ENCODE measurements around the gene SGTA. TPM values are rescaled to one million over a fixed set of nuclear protein-coding genes. Genes with fewer than 3 reads are reported as not detected.

SGTA gene
- total RNA-seq, 2 donors from 2014 or later, result 72.4 to 87.9 TPM

GRCh38 chr19:2803486-2804155 is 20.5 kb upstream of the SGTA start:
- Histone ChIP-seq H3K4me3 (no peak overlapping the region), H3K4me1 (replicated peaks) (no peaks in the 10 kb centered on the region), H3K27ac (no peak overlapping the region), H3K9me3 (no peaks in the 10 kb centered on the region), H3K36me3 (peaks cover 0 to 13% of the 10 kb centered on the region in 2 donors), H3K27me3 (replicated peaks; ENCODE audit: insufficient read depth) (no peaks in the 10 kb centered on the region)
- no peak for DNase-seq (ENCODE audit: low spot score)
- 96% methylated on average over 29 of the region's 29 CpGs for WGBS
- no peak for TF ChIP-seq POLR2A (IDR thresholded peaks at IDR 0.05)
- TF ChIP-seq CTCF (IDR thresholded peaks at IDR 0.05), result no peak
- no peak for TF ChIP-seq POLR2AphosphoS5 (IDR thresholded peaks at IDR 0.05)
- intact Hi-C loops (cut with DNase I), result no loop called here

- Histone ChIP-seq H3K9me3 (no peaks in the 10 kb centered on the region), H3K4me1 (replicated peaks) (no peaks in the 10 kb centered on the region), H3K36me3 (peaks cover 0 to 8% of the 10 kb centered on the region in 2 donors), H3K4me3 (no peak overlapping the region), H3K27ac (no peak overlapping the region), H3K27me3 (replicated peaks; ENCODE audit: insufficient read depth) (no peaks in the 10 kb centered on the region)
- no peak for TF ChIP-seq POLR2A (IDR thresholded peaks at IDR 0.05)
- no peak for TF ChIP-seq POLR2AphosphoS5 (IDR thresholded peaks at IDR 0.05)
- TF ChIP-seq CTCF (IDR thresholded peaks at IDR 0.05), result no peak
- intact Hi-C loops (cut with DNase I), result no loop called here
- WGBS, result 96% methylated on average over 17 of the region's 17 CpGs
- DNase-seq (ENCODE audit: low spot score), result no peak
These were observed 19.8 kb upstream of the SGTA start for GRCh38 chr19:2802826-2803225.

- Histone ChIP-seq H3K27ac (no peak overlapping the region), H3K27me3 (replicated peaks; ENCODE audit: insufficient read depth) (no peaks in the 10 kb centered on the region), H3K4me3 (no peak overlapping the region), H3K4me1 (replicated peaks) (no peaks in the 10 kb centered on the region), H3K36me3 (no peaks in the 10 kb centered on the region), H3K9me3 (no peaks in the 10 kb centered on the region)
- DNase-seq (ENCODE audit: low spot score), result no peak
- TF ChIP-seq POLR2A (IDR thresholded peaks at IDR 0.05) (no peak), POLR2AphosphoS5 (IDR thresholded peaks at IDR 0.05) (no peak), CTCF (IDR thresholded peaks at IDR 0.05) (no peak)
- intact Hi-C loops (cut with DNase I), result no loop called here
- 80% methylated on average over 12 of the region's 22 CpGs for WGBS
These were observed 17.4 kb upstream of the SGTA start for GRCh38 chr19:2800506-2800905.

- intact Hi-C loops (cut with DNase I), result no loop called here
- no peaks in the 10 kb centered on the region for H3K36me3 ChIP-seq
- 94% methylated on average over 41 of the region's 41 CpGs for WGBS
- no peak for TF ChIP-seq CTCF (IDR thresholded peaks at IDR 0.05)
- TF ChIP-seq POLR2AphosphoS5 (IDR thresholded peaks at IDR 0.05), result no peak
- TF ChIP-seq POLR2A (IDR thresholded peaks at IDR 0.05), result no peak
- H3K4me3 ChIP-seq, result no peak overlapping the region
- H3K27me3 ChIP-seq (replicated peaks; ENCODE audit: insufficient read depth), result no peaks in the 10 kb centered on the region
- no peak for DNase-seq (ENCODE audit: low spot score)
- no peaks in the 10 kb centered on the region for H3K4me1 ChIP-seq (replicated peaks)
- no peaks in the 10 kb centered on the region for H3K9me3 ChIP-seq
- no peak overlapping the region for H3K27ac ChIP-seq
These were observed 16.4 kb upstream of the SGTA start for GRCh38 chr19:2799273-2800020.

- intact Hi-C loops (cut with DNase I), result no loop called here
- WGBS, result 87% methylated on average over 7 of the region's 7 CpGs
- H3K27ac ChIP-seq, result no peak overlapping the region
These were observed 15.7 kb upstream of the SGTA start for GRCh38 chr19:2798733-2799132.

More at GRCh38 chr19:2798733-2799132, 15.7 kb upstream of the SGTA start:
- TF ChIP-seq CTCF (IDR thresholded peaks at IDR 0.05), result no peak
- no peak for TF ChIP-seq POLR2A (IDR thresholded peaks at IDR 0.05)
- TF ChIP-seq POLR2AphosphoS5 (IDR thresholded peaks at IDR 0.05), result no peak
- H3K4me3 ChIP-seq, result no peak overlapping the region
- H3K27me3 ChIP-seq (replicated peaks; ENCODE audit: insufficient read depth), result no peaks in the 10 kb centered on the region
- no peaks in the 10 kb centered on the region for H3K36me3 ChIP-seq
- no peaks in the 10 kb centered on the region for H3K4me1 ChIP-seq (replicated peaks)
- H3K9me3 ChIP-seq, result no peaks in the 10 kb centered on the region
- no peak for DNase-seq (ENCODE audit: low spot score)

Measured in prostate gland (tissue), 2 donors.